ENCODE data around the gene ATAD3A.
A peak's percentile ranks its signal among the peaks of the same experiment; 100 is the strongest.
"Not testable (repeated sequence)": the region's sequence is repeated elsewhere in the genome, so short reads cannot be mapped to it uniquely, and the experiment has no call there.

Gene ATAD3A

DNA sequence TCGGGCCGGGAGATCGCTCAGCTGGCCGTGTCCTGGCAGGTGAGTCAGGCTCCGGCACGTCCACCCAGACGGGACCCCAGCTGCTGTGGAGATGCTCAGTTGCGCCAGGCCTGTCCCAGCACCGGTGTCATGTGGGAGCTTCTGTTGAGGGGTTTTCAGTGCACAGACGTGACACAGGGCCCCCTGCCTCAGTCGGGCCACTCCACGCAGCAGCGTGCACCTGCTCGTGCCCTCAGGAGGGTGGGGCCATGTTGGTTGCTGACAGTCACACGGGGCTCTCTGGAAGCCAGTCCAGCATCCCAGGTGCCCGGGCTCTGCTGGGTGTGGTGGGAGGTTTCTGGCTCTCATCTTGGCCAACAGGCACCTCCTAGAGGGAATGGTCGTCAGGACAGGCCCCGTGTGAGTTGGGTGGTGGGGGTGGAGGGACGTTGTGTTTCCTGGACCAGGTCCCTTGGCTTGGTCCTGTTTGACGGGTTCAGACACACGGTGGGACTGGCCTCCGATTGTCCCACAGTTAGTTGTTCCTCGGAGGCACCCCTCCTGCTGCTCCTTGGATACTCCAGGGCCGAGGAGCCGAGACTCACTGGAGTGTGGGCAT lies 21.2 kb upstream of the ATAD3A start:
- DNase-seq: no peak

DNA sequence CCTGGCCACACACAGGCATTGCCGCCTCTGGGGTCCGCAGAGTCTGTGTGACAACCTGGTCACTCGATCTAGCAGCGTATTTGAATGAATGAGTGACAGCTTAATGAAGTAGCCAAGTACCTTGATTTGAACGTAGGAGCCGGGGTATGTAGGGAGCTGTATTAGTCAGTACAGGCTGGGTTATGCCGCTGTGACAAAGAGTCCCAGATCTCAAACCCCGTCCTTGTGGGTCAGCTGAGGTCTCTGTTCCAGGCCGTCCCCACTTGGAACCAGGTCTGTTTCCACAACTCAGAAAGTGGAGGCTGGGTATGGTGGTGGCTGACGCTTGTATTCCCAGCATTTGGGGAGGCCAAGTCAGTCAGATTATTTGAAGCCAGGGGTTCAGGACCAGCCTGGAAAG lies 20.4 kb upstream of the ATAD3A start:
- no peak for DNase-seq

DNA sequence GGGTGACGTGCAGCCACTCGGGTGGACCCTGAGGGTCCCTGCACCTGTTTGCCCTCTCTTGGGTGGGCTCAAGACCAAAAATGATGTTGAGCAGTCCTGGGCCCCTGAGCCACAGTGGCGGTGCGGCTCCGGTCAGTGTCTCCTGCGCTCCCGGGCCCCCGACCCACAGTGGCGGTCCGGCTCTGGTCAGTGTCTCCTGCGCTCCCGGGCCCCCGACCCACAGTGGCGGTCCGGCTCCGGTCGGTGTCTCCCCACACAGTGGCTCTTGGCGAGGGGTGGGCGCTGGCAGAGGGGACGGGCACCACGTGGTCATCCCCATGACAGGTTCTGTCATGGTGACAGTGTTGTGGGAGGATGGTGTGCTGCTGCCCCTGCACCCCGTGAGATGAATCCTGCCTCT lies 17.7 kb upstream of the ATAD3A start:
- DNase-seq: not testable (repeated sequence)

DNA sequence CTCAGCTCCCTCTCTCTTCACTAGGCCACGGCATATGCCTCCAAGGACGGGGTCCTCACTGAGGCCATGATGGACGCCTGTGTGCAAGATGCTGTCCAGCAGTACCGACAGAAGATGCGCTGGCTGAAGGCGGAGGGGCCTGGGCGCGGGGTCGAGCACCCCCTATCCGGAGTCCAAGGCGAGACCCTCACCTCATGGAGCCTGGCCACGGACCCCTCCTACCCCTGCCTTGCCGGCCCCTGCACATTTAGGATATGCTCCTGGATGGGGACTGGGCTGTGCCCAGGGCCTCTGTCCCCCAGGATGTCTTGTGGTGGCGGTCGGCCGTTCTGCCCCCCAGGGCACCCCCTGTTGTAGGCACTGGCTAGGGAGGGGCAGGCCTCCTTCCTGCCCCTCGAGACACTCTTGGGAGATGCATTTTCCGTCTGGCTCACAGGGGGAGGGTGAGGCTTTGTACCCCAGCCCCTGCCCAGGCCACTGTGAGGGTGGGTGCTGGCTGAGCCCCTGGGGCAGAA lies 16.4 kb upstream of the ATAD3A start:
- not testable (repeated sequence) for DNase-seq

DNA sequence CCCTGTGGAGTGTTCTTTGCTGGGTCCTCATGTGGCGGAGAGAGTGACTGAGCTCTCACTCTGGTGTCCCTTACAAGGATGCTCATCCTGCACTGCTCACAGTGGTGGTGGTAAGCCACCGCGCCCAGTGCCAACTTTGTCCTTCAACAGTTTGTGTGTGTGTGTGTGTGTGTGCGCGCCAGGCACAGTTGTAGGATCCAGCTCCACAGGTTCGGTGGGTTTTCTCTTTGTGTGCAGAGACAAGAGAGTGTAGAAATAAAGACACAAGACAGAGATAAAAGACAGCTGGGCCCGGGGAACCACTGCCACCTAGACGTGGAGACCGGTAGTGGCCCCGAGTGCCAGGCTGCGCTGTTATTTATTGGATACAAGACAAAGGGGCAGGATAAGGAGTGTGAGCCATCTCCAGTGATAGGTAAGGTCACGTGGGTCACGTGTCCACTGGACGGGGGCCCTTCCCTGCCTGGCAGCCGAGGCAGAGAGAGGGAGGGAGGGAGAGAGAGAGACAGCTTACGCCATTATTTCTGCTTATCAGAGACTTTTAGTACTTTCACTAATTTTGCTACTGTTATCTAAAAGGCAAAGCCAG lies 7.1 kb upstream of the ATAD3A start:
- DNase-seq: peak; percentile 41

DNA sequence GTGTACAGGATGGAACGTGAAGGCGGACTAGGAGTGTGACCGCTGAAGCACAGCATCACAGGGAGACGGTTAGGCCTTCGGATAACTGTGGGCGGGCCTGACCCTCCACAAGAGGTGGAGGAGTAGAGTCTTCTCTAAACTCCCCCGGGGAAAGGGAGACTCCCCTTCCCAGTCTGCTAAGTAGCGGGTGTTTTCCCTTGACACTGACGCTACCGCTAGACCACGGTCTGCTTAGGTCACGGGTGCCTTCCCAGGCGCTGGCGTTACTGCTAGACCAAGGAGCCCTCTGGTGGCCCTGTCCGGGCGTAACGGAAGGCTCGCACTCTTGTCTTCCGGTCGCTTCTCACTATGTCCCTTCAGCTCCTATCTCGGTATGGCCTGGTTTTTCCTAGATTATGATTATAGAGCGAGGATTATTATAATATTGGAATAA lies 6.6 kb upstream of the ATAD3A start:
- peak; percentile 20 for DNase-seq

DNA sequence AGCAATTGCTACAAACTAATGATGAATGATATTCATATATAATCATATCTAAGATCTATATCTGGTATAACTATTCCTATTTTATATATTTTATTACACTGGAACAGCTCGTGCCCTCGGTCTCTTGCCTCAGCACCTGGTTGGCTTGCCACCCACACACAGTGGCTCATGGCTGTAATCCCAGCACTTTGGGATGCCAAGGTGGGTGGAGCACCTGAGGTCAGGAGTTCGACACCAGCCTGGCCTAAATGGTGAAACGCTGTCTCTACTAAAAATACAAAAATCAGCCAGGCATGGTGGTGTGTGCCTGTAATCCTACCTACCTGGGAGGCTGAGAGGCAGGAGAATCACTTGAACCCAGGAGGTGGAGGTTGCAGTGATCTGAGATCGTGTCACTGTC lies 6.2 kb upstream of the ATAD3A start:
- not testable (repeated sequence) for DNase-seq

DNA sequence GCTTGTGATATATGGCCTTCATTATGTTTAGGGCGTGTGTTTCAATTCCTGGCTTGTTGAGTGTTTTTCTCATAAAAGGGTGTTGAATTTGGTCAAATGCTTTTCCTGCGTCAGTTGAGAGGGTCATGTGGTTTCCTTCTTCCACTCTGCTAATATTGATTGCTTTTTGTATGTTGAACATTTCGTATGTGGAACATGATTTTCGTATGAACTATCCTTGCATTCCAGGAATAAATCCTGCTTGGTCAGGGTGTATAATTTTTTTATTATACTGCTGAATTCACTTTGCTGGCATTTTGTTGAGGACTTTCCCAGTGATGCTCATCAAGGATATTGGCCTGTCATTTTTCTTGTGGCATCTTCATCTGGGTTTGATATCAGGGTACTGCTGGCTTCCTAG lies 4.7 kb upstream of the ATAD3A start:
- DNase-seq: no peak

DNA sequence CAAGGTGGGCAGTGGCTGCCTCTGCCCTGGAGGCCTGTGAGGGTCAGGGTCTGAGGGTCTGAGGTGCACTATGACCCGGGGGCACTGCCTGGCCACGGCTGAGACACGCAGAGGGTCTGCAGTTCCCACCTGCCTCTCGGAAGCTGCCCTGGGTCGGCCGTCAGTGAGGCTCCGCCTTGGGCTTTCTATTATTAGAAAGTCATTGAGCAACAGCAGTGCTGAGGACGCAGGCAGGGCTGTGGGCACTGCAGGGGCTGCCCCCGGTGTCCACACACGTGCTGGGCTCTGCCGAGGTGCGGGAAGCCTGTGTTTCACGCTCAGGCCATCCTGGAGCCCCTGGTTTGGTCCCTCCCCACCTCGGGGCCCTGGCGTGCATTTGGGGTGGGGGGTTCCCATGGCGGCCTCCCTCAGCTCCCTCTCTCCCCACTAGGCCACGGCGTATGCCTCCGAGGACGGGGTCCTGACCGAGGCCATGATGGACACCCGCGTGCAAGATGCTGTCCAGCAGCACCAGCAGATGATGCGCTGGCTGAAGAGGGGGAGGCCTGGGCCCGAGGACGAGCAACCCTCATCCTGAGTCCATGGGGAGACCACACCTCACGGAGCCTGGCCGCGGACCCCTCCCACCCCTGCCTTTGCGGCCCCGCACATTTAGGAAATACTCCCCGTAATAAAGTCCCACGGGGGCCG lies 3.0 kb upstream of the ATAD3A start:
- not testable (repeated sequence) for DNase-seq

DNA sequence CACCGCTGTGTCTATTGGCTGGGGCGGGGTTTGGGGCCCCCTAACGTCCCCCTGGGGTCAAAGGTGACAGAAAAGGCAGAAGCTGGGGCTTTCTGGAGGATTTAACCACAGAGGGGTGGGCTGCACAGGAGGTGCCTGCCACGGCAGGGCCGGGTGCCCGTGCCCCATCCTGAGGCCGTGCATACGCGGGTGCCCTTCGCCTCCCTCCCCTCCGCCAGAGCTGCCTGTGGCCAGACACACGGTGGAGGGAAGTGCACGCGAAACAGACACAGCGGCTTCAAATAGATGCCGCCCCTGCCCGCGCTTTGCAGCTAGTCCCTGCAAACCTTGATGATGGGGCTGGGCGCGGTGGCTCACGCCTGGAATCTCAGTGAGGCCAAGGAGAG lies 2.5 kb upstream of the ATAD3A start:
- DNase-seq: not testable (repeated sequence)

DNA sequence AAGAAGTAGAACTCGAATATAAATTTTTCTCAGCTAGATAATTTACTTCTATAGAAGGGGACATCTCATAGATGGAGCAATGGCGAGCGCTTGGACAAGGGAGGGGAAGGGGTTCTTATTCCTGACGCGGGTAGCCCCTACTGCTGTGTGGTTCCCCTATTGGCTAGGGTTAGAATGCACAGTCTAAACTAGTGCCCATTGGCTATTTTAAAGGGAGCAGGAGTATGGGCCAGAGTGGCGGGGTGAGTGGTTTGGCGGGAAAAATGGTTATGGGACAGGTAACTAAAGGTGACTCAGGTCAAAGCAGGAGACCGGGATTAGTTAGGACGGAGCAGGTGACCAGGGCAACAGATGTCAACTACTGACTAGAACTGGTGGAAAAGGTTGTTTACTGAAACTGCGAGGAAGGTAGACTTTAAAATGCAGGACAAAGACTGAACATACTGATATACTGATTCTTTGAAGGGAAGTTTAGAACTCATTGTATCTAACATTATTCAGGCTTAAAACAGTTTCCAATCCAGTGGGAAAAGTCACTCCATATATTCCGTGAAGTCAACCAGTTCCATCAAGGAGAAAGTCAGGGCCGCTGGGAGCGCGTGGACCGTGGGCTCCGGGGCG lies 940 bp upstream of the ATAD3A start:
- DNase-seq: no peak

DNA sequence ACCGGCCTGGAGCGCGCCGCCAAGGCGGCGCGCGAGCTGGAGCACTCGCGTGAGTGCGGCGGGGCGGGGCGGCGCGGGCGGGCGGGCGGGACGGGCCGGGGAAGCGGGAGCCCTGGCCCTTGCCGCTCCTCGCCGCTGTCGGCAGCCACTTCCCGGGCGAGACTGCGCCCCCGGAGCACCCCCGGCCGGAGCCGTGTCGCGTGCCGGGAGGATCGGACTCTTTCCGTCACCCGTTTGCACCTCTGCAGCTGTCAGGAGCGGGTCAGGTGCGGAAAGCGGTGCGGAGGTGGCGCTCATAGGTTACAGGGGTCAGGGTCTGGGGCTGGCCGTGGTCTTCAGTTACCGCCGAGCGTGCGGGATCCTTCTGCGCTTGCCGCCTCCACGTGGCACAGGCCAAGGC lies 463 bp downstream of the ATAD3A start:
- not testable (repeated sequence) for DNase-seq

DNA sequence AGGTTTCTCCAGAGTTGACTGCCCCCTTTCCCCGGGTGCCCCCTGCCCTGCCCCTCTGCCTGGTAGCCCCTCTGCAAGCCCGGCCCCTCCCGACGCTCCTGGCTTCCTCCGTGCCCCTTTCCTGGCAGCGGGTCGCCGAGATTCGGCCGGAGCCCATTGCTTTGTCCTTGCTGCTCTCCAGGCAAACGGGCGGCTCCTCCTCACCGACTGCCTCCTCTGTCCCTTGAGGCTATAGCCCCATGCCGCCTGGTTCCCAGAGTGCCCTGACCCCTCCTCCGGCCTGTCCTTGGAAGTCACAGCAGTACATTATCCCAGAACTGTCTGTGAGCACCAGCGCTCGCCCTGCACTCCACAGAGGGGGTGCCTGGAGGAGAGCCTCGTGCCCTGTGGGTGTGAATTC lies 1.7 kb downstream of the ATAD3A start:
- not testable (repeated sequence) for DNase-seq

DNA sequence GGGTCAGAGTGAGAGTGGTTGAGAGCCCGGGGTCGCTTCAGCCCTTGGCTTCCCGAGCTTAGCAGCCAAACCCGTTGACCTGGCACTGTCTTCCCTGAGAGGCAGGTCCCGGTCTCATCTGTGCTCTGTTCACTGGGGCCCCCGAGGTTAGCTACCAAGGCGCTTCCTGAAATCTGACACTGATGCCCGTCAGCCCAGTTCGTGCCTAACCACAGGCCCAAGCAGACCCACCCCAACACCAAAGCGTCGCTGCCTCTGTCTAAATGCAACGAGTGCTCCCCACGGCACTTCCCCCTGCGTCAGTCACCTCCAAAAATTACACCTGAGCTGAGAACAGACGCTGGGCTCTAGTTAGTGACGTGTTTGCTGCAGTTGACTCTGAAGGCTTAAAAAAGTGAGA lies 2.4 kb downstream of the ATAD3A start:
- DNase-seq: not testable (repeated sequence)

DNA sequence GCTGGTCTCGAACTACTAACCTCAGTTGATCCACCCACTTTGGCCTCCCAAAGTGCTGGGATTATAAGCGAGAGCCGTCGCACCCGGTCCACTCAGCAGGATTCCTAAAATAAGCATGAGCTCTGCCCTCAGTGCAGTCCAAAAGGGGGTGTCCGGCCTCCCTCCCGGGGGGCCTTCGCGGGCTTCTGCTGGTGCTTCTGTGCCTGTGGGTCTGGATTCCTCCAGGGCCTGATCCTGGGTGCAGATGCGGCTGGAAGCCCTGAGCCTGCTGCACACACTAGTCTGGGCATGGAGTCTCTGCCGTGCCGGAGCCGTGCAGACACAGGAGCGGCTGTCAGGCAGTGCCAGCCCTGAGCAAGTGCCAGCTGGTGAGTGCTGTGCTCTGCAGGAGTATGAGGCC lies 5.0 kb downstream of the ATAD3A start:
- DNase-seq: not testable (repeated sequence)

DNA sequence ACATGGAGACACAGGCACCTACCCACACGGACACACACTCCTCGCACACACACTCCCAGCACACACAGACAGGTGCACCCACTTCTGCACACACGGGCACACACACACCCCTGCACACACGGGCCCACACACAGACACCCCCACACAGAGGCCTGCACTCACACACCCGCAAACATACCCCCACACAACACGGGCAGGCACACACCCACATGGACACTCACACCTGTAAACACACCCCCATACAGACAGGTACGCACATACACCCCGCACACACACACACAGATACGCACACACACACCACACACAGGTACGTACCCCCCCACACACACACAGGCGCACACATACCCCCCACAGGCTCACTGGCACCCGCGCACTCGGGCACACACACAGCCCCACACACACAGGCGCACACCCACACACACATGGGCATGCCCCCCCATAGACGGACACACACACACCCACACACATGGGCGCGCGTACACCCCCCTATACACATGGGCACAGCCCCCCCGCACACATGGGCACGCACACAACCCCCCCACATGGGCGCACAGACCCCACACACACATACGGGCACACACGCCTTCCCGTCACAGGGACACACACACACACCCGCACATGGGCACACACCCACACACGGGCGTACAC lies 6.1 kb downstream of the ATAD3A start:
- no peak for DNase-seq

DNA sequence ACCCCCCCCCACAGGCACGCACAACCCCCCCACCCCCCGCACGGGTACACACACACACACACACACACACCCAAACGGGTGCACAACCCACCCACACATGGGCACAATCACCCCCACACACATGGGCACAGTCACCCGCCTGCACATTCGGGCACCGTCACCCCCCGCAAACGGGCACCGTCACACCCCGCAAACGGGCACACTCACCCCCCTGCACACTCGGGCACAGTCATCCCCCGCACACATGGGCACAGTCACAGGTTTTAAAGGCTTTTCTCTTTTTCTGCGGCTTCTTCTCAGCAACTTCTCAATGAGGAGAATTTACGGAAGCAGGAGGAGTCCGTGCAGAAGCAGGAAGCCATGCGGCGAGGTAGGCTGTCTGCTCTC lies 6.7 kb downstream of the ATAD3A start:
- DNase-seq: not testable (repeated sequence)

DNA sequence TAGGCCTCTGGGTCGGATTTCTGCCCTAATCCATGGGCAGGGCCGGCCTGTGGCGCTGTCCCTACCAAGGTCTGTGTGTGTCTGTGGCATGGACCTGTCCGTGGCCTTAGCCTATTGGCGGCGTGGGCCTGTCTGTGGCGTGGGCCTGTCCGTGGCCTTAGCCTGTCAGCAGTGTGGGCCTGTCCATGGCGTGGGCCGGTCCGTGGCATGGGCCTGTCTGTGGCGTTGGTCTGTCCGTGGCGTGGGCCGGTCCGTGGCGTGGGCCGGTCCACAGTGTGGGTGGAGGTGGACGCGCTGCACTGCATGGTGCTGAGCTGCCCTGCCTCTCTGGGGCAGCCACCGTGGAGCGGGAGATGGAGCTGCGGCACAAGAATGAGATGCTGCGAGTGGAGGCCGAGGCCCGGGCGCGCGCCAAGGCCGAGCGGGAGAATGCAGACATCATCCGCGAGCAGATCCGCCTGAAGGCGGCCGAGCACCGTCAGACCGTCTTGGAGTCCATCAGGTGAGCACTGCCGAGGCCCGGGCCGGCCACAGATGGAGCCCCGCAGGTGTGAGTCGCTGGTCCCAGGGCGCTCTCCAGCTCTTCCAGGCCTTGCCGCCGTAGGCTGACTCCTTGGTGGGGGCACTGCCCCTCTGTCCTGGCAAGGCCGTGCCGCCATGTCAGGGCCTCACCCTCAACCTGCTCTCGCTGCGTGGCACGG lies 8.0 kb downstream of the ATAD3A start:
- not testable (repeated sequence) for DNase-seq

DNA sequence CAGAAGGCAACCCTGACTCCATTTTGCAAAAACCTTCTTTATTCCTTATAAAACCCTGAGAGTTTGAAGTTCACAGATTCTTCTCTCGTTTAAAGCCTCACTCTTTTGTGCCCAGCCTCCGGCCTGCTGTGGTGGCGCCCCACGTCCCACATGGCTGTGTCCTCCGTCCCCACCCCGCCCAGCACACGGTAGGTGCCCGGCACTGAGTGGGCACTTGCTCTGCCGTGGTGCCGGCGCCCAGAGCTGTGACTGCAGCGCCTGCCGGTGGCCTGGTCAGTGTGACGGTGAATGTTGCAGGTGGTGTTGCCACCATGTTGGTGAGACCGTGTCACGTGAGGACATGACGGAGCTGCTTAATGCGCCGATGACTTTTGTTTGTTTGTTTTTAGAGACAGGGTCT lies 9.4 kb downstream of the ATAD3A start:
- no peak for DNase-seq

DNA sequence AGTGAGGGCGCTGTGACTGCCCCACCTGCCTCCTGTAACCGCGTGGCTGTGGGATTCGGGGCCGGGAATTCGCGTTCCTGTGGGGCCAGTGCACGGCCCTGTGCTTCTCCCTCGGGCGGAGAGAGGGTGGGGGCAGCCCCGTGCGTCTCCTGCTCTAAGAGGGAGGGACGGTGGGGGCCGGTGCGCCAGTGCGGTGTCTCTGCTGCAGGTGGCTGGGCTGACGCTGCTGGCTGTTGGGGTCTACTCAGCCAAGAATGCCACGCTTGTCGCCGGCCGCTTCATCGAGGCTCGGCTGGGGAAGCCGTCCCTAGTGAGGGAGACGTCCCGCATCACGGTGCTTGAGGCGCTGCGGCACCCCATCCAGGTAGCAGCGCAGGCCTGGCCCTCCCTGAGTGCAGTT lies 10.6 kb downstream of the ATAD3A start:
- DNase-seq: not testable (repeated sequence)

DNA sequence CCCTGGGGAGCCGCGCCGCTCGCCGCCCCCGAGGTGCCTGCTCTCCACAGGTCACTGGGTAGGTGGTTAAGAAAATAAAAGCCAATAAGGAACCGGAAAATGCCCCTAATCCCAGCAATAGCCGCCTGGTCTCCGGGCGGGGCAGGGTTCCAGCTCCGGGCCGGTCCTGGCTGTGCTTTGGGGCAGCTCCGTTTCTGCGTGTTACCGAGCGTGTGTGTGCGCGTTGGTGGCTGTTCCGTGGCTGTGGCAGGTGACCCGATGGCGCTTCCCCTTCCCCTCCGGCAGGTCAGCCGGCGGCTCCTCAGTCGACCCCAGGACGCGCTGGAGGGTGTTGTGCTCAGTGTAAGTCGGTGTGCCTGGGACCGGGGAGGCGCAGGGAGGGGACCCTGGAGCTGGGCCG lies 11.3 kb downstream of the ATAD3A start:
- not testable (repeated sequence) for DNase-seq

DNA sequence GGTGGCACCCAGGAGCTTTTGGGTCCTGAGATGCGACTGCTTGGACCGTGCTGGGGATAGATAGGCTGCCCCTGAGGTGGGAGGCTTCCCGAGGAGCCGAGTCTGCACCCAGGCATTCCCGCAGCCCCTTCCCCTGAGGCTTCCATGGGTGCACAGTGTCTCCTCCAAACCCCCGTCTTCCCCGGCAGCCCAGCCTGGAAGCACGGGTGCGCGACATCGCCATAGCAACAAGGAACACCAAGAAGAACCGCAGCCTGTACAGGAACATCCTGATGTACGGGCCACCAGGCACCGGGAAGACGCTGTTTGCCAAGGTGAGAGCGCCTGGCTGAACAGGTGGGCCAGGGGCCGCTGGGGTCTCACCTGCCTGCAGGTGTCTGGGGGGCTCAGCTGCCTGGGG lies 11.7 kb downstream of the ATAD3A start:
- not testable (repeated sequence) for DNase-seq

Data from NCI-H524 treated with DMSO at 0.1 percent for 48 hours (cell line).